ENCODE measurements around the gene C1D. TPM values are rescaled to one million over a fixed set of nuclear protein-coding genes. Genes with fewer than 3 reads are reported as not detected.

C1D gene
- total RNA-seq, 4 donors from 2014 or later, result 25.0 to 36.8 (median 33.7) TPM

DNA sequence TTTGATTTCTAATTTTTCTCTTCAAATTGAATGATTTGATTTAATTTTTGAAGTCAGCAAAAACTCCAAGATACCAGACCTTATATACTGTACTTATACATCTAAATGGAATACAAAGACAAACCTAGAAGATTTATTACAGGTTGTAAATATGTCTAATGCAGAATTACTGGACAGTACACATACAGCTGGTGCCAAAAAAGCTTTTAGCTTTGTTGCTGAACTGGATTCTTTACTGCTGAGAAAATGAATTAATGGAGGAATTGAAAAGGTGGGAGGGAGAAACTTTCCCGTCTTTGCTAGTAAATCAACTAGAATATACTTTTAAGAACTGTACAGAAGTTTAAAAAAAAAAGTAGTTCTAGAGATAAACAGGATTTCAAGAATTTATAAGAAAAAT is 17.5 kb downstream of the C1D start:
- DNase-seq (ENCODE audit: low spot score), result no peak
- ATAC-seq (ENCODE audit: low FRiP score), result no peak

DNA sequence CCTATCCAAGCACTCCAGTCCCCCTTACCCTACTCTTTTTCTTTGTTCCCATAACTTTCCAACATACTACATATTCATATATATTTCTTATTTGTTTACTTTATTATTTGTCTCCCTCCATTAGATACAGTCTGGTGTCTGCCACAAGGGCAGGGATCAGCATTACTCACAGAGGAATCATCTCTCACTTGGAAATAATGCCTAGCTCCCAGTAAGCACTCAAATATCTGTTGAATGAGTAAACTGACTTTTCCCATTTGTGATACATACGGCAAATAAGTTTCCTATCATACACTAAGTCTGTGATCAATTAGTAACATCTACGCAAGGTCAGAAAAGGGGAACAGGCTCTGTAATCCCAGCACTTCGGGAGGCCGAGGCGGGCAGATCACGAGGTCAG is 18.7 kb downstream of the C1D start:
- no peak for DNase-seq (ENCODE audit: low spot score)
- ATAC-seq (ENCODE audit: low FRiP score), result peak; percentile 41
- no peak for TF ChIP-seq CTCF (IDR thresholded peaks at IDR 0.05)

More for the DNA sequence above, 17.5 kb downstream of the C1D start:
- no peak for TF ChIP-seq CTCF (IDR thresholded peaks at IDR 0.05)

- ATAC-seq (ENCODE audit: low FRiP score), result no peak
- no peak for DNase-seq (ENCODE audit: low spot score)
- no peak for TF ChIP-seq CTCF (IDR thresholded peaks at IDR 0.05)
Measured at GRCh38 chr2:68043695-68044094, 19.1 kb downstream of the C1D start.

- no peak for DNase-seq (ENCODE audit: low spot score)
- no peak for ATAC-seq (ENCODE audit: low FRiP score)
- TF ChIP-seq CTCF (IDR thresholded peaks at IDR 0.05), result no peak
Measured at GRCh38 chr2:68043032-68043431, 19.8 kb downstream of the C1D start.

DNA sequence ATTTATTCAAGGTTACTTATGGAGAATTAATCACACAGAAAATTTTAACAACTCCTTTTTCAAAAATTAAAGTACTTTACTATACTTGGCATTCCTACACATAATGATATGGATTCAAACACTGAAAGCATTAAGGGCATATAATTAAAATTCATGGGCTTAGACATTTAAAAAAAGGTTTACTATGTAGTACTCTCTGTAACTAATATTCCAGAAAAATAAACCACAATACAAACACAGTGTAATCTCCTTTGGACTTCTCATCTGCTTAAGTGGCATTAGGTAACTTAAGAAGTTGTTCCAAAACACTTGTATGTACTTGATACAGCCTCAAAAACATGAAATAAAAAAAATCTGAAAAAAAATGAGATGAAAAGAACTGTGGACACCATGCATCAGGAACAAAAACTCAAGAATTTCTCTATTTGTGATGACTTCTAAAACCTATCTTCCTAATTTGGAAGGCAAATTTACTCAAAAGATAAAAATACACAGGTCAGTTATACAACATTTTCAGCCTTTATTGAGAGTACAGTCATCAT is 21.0 kb downstream of the C1D start:
- TF ChIP-seq CTCF (IDR thresholded peaks at IDR 0.05), result no peak
- DNase-seq (ENCODE audit: low spot score) (no peak), ATAC-seq (ENCODE audit: low FRiP score) (no peak)

- ATAC-seq (ENCODE audit: low FRiP score) (no peak), DNase-seq (ENCODE audit: low spot score) (no peak)
- TF ChIP-seq CTCF (IDR thresholded peaks at IDR 0.05), result no peak
Measured at GRCh38 chr2:68040078-68040477, 22.7 kb downstream of the C1D start.

- no peak for ATAC-seq (ENCODE audit: low FRiP score)
- no peak for TF ChIP-seq CTCF (IDR thresholded peaks at IDR 0.05)
- no peak for DNase-seq (ENCODE audit: low spot score)
Measured at GRCh38 chr2:68039317-68039716, 23.5 kb downstream of the C1D start.

All from omental fat pad (tissue), 4 donors.